HepG2 (cell line): ENCODE data around the gene MTMR8. TPM values are rescaled to one million over a fixed set of nuclear protein-coding genes. Genes with fewer than 3 reads are reported as not detected.
"Not testable (repeated sequence)": the region's sequence is repeated elsewhere in the genome, so short reads cannot be mapped to it uniquely, and the experiment has no call there.

Source experiments
- ATAC-seq: fragments of 200-7000 bp; cut with Tn5 transposase; 3 replicates; pipeline ENCODE4 v1.9.1; 2020; ENCODE audit warnings: mild to moderate bottlenecking, moderate library complexity
- BruUV-seq: library from RNA; stranded (reverse); fragments of 400-500 nt; replicated peaks from 2 replicates; lab custom pipeline; 2021; lab: Mats Ljungman, UMichigan
- CTCF ChIA-PET: fragments of 300-600 bp; formaldehyde crosslinking; extraction: SDS; loops from one replicate; lab custom pipeline; 2021; ENCODE audit warnings: low total read pairs, inconsistent platforms, low intra/inter-chr PET ratio; lab: Yijun Ruan, JAX
- POLR2A ChIA-PET: fragments of 350-600 bp; sonication (Branson Sonifier 250); formaldehyde crosslinking; loops from one replicate; lab custom pipeline; 2020; ENCODE audit warnings: antibody characterized with exemption, inconsistent platforms; lab: Yijun Ruan, JAX
- DNase-seq: peaks from one replicate; pipeline ENCODE4 v3.0.0-alpha.2; 2015; ENCODE audit warnings: low spot score
- FAIRE-seq: peaks from 3 replicates; lab custom pipeline; 2011; peaks lifted over from hg19 to GRCh38; lab: Jason Lieb, UNC
- H2AFZ ChIP-seq: one replicate; pipeline ENCODE4 v1.6.1; 2011; ENCODE audit warnings: low read length, inconsistent platforms
- H3K27ac ChIP-seq: fragments of 300-600 bp; 3 replicates; pipeline ENCODE4 v1.8.0; 2011; ENCODE audit warnings: mixed run types, mild to moderate bottlenecking, mixed read lengths, low read length, inconsistent platforms; ENCODE audit not compliant: insufficient read depth; ENCODE audit errors: extremely low read length
- H3K27me3 ChIP-seq, 2 experiments: fragments of 200-600 bp in 1 of 2; 2 replicates in 1 of 2; 3 replicates in 1 of 2; pipeline versions ENCODE4 v1.6.0 to v1.8.0; 2011; ENCODE audit warnings: low read length in 2 of 2, mild to moderate bottlenecking in 2 of 2, moderate library complexity in 2 of 2, inconsistent platforms in 1 of 2; ENCODE audit not compliant: insufficient read depth in 2 of 2, control insufficient read depth in 1 of 2
- H3K36me3 ChIP-seq, 2 experiments: fragments of 200-600 bp in 1 of 2; replicated peaks in 1 of 2; 2 replicates in 1 of 2; 3 replicates in 1 of 2; pipeline versions ENCODE4 v1.5.1 to v1.8.0; 2011; ENCODE audit warnings: low read length in 2 of 2, inconsistent platforms in 1 of 2; ENCODE audit not compliant: insufficient read depth in 2 of 2, control insufficient read depth in 1 of 2
- H3K4me1 ChIP-seq: 2 replicates; pipeline ENCODE4 v1.5.1; 2012; ENCODE audit warnings: low read length, inconsistent platforms; ENCODE audit not compliant: insufficient read depth
- H3K4me2 ChIP-seq: 2 replicates; pipeline ENCODE4 v1.6.0; 2011; ENCODE audit warnings: low read depth, low read length, inconsistent platforms
- H3K4me3 ChIP-seq, 3 experiments: fragments of 200-600 bp in 1 of 3; sonication (generic), shearing (Covaris generic) in 1 of 3; replicated peaks in 1 of 3; 2 replicates each; pipeline ENCODE4 v1.5.1; 2011 to 2016; ENCODE audit warnings: low read length in 3 of 3, inconsistent platforms in 2 of 3, low read depth in 2 of 3, mild to moderate bottlenecking in 2 of 3, control low read depth in 1 of 3, mixed read lengths in 1 of 3; ENCODE audit not compliant: insufficient read depth in 1 of 3
- H3K79me2 ChIP-seq: one replicate; pipeline ENCODE4 v1.6.1; 2011; ENCODE audit warnings: low read length, inconsistent platforms; ENCODE audit not compliant: insufficient read depth
- H3K9ac ChIP-seq: 2 replicates; pipeline ENCODE4 v1.6.0; 2011; ENCODE audit warnings: mild to moderate bottlenecking, low read depth, low read length, inconsistent platforms; ENCODE audit not compliant: insufficient read depth
- H3K9me3 ChIP-seq: 2 replicates; pipeline ENCODE4 v1.5.1; 2012; ENCODE audit warnings: mild to moderate bottlenecking, low read length
- H4K20me1 ChIP-seq: 2 replicates; pipeline ENCODE4 v1.6.0; 2011; ENCODE audit warnings: inconsistent platforms, mild to moderate bottlenecking, low read length, moderate library complexity; ENCODE audit not compliant: insufficient read depth
- KLF16 ChIP-seq, 2 experiments: sonication (generic) in 1 of 2; formaldehyde crosslinking in 1 of 2; IDR thresholded peaks; 2 replicates each; pipeline versions ENCODE4 v1.6.1 to v1.8.0; 2016 to 2023; ENCODE audit warnings: missing genetic modification reagents in 2 of 2, missing compliant biosample characterization in 1 of 2
- MAFF ChIP-seq: IDR thresholded peaks from 2 replicates; pipeline ENCODE4 v1.6.1; 2011; ENCODE audit warnings: low read depth, low read length, improper control_type of control experiment
- MAFK ChIP-seq, 2 experiments: IDR thresholded peaks in 1 of 2; conservative IDR thresholded peaks in 1 of 2; 2 replicates each; pipeline ENCODE4 v1.6.1; 2011; ENCODE audit warnings: improper control_type of control experiment in 2 of 2, low read length in 2 of 2
- ZNF737 ChIP-seq: sonication (generic); formaldehyde crosslinking; IDR thresholded peaks from 2 replicates; pipeline ENCODE4 v1.5.0; 2020; ENCODE audit warnings: missing genetic modification reagents, mild to moderate bottlenecking, borderline replicate concordance
- ZZZ3 ChIP-seq: sonication (generic); formaldehyde crosslinking; IDR thresholded peaks from 2 replicates; pipeline ENCODE4 v1.4.0; 2020; ENCODE audit warnings: missing genetic modification reagents, mild to moderate bottlenecking, borderline replicate concordance
- WGBS: methylation state at CpG from one replicate; pipeline ENCODE4 v1.1.6; 2017; ENCODE audit warnings: low lambda C conversion rate; 5-methylcytosine and 5-hydroxymethylcytosine counted together
- in situ Hi-C: cut with HindIII; loops from 2 replicates; pipeline ENCODE4 v1.10.0; 2017; ENCODE audit warnings: low pct_unique_long_range_greater_than_20kb; ENCODE audit not compliant: extremely low pct_ligation_motif_present
- intact Hi-C: fragments of 100-400 bp; cut with micrococcal nuclease; formaldehyde crosslinking; loops from one replicate; pipeline ENCODE4 v1.10.0; 2022; ENCODE audit not compliant: unreplicated experiment
- polyA plus RNA-seq, 8 experiments: library from polyadenylated mRNA; depleted of rRNA in 3 of 8; stranded (reverse) in 7 of 8; unstranded in 1 of 8; fragments of >200 nt; fragmentation: Illumina TruSeq in 4 of 8; extraction: Trizol in 4 of 8; gene quantifications; 2 replicates each; pipeline versions ENCODE4 v1.2.1 to v1.2.3, GENCODE V29; 2011 to 2016; ENCODE audit warnings: low read depth in 4 of 8, missing spikeins in 1 of 8, mixed read lengths in 1 of 8; ENCODE audit not compliant: insufficient read depth in 1 of 8
- total RNA-seq, 5 experiments: library from RNA; depleted of rRNA; stranded (reverse); fragments of >200 nt; fragmentation: Illumina TruSeq; extraction: Trizol; gene quantifications; 2 replicates each; pipeline ENCODE4 v1.2.3, GENCODE V29; 2016; ENCODE audit warnings: low read depth in 1 of 5
- TF ChIP-seq, protein P1 (sequence below): sonication (generic); formaldehyde crosslinking; conservative IDR thresholded peaks from 2 replicates; pipeline ENCODE4 v1.8.0; 2022; ENCODE audit warnings: low read depth, missing genetic modification reagents
- TF ChIP-seq, protein P2 (sequence below): IDR thresholded peaks from 2 replicates; pipeline ENCODE4 v1.6.1; 2016
- TF ChIP-seq, protein P3 (sequence below): sonication (generic); formaldehyde crosslinking; IDR thresholded peaks from 2 replicates; pipeline ENCODE4 v1.5.1; 2020; ENCODE audit warnings: missing genetic modification reagents, mild to moderate bottlenecking, borderline replicate concordance

The MTMR8 gene
- total and polyA plus RNA-seq, 2 of the 13 experiments (the other 11 are each of a cell fraction or from before 2014, with no cell fraction given): 0.31 TPM; not detected in 1

DNA sequence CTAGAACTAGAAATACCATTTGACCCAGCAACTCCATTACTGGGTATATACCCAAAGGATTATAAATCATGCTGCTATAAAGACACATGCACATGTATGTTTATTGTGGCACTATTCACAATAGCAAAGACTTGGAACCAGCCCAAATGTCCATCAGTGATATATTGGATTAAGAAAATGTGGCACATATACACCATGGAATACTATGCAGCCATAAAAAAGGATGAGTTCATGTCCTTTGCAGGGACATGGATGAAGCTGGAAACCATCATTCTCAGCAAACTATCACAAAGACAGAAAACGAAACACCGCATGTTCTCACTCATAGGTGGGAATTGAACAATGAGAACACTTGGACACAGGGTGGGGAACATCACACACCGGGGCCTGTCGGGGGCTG lies 14.5 kb upstream of the MTMR8 start:
- POLR2A ChIA-PET, CTCF ChIA-PET, DNase-seq, FAIRE-seq, H3K27ac ChIP-seq, H3K4me1 ChIP-seq, H3K4me2 ChIP-seq, in situ Hi-C loops, H3K27me3 ChIP-seq, BruUV-seq, ATAC-seq, H3K9me3 ChIP-seq, intact Hi-C loops, H3K4me3 ChIP-seq, H4K20me1 ChIP-seq, H2AFZ ChIP-seq, H3K9ac ChIP-seq, H3K79me2 ChIP-seq, H3K36me3 ChIP-seq: not testable (repeated sequence)
- WGBS: 31% methylated on average over 4 of the region's 4 CpGs

DNA sequence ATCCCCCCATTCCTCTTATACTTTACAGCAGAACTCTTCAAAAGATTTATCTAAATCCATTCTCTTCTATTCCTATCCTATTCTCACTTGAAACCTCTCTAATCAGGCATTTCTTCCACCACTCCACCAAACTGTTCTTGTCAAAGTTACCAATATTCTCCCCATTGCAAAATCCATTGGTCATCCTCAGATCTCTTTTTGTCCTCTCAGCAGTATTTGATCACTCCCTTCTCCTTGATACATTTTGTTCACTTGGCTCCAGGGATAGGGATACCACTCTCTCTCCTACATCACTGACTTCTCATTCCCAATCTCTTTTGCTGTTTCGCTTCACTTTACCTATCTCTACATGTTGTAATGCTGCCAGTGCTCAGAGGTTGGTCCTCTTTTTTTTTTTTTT lies 2.8 kb upstream of the MTMR8 start:
- in situ Hi-C loops: no loop called here
- intact Hi-C loops: no loop called here

DNA sequence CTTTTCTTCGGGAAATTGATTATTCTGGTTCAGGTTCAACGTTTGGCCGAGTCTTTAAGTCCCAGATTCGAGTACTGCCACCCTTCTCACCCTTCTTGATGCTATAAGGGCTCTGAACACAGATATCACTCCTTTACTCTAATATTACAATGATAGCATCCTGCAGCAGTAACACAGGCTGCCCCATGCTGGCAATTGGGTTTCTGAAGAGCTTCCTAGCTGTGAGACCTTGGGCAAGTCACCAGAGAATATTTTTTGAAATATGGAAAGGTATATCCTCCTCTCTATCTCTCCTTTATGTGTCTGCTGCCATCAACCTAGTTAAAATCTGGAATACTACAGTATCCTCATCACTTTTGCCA lies 297 bp upstream of the MTMR8 start:
- Histone ChIP-seq H3K27me3 (no peaks in the 10 kb centered on the region), H3K9me3 (no peaks in the 10 kb centered on the region), H3K4me3 (no peak overlapping the region), H3K36me3 (no peaks in the 10 kb centered on the region), H3K9ac (no peak overlapping the region), H4K20me1 (no peaks in the 10 kb centered on the region), H3K79me2 (no peaks in the 10 kb centered on the region), H3K4me1 (no peaks in the 10 kb centered on the region), H2AFZ (no peak overlapping the region), H3K4me2 (no peak overlapping the region), H3K27ac (no peak overlapping the region)
- POLR2A ChIA-PET: no interaction called here
- DNase-seq (no peak), FAIRE-seq (no peak), ATAC-seq (no peak)
- intact Hi-C loops (no loop called here), in situ Hi-C loops (no loop called here)
- CTCF ChIA-PET: no interaction called here
- WGBS: no CpG with 5 or more reads among the region's 4 CpGs
- BruUV-seq: no TSS peak
- no peak for TF ChIP-seq ZZZ3 (CRISPR knock-in tag)
- TF ChIP-seq, protein P1, sequence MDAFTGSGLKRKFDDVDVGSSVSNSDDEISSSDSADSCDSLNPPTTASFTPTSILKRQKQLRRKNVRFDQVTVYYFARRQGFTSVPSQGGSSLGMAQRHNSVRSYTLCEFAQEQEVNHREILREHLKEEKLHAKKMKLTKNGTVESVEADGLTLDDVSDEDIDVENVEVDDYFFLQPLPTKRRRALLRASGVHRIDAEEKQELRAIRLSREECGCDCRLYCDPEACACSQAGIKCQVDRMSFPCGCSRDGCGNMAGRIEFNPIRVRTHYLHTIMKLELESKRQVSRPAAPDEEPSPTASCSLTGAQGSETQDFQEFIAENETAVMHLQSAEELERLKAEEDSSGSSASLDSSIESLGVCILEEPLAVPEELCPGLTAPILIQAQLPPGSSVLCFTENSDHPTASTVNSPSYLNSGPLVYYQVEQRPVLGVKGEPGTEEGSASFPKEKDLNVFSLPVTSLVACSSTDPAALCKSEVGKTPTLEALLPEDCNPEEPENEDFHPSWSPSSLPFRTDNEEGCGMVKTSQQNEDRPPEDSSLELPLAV: no peak
- TF ChIP-seq, protein P2, sequence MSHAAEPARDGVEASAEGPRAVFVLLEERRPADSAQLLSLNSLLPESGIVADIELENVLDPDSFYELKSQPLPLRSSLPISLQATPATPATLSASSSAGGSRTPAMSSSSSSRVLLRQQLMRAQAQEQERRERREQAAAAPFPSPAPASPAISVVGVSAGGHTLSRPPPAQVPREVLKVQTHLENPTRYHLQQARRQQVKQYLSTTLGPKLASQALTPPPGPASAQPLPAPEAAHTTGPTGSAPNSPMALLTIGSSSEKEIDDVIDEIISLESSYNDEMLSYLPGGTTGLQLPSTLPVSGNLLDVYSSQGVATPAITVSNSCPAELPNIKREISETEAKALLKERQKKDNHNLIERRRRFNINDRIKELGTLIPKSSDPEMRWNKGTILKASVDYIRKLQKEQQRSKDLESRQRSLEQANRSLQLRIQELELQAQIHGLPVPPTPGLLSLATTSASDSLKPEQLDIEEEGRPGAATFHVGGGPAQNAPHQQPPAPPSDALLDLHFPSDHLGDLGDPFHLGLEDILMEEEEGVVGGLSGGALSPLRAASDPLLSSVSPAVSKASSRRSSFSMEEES (CRISPR knock-in tag): no peak
- TF ChIP-seq KLF16 (CRISPR knock-in tag; IDR thresholded peaks at IDR 0.05): no peak
- TF ChIP-seq, protein P3, sequence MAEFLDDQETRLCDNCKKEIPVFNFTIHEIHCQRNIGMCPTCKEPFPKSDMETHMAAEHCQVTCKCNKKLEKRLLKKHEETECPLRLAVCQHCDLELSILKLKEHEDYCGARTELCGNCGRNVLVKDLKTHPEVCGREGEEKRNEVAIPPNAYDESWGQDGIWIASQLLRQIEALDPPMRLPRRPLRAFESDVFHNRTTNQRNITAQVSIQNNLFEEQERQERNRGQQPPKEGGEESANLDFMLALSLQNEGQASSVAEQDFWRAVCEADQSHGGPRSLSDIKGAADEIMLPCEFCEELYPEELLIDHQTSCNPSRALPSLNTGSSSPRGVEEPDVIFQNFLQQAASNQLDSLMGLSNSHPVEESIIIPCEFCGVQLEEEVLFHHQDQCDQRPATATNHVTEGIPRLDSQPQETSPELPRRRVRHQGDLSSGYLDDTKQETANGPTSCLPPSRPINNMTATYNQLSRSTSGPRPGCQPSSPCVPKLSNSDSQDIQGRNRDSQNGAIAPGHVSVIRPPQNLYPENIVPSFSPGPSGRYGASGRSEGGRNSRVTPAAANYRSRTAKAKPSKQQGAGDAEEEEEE (CRISPR knock-in tag): no peak

More for the DNA sequence above, 2.8 kb upstream of the MTMR8 start:
- H3K4me3 ChIP-seq: no peak overlapping the region
- no peak overlapping the region for H2AFZ ChIP-seq
- ATAC-seq: no peak
- no peak overlapping the region for H3K27ac ChIP-seq
- CTCF ChIA-PET: no interaction called here
- no peak overlapping the region for H3K9ac ChIP-seq
- FAIRE-seq: no peak
- TF ChIP-seq ZNF737 (no peak), MAFF (peak; percentile 37; the same call in 1 of the 2 replicates), MAFK (conservative IDR thresholded peaks at IDR 0.05 in 1 of 2, IDR thresholded peaks at IDR 0.05 in 1 of 2; ENCODE audit: low read length in 2 of 2) (peak; percentile 4 to 35; a peak in 2 of 4 replicates)
- no peaks in the 10 kb centered on the region for H3K27me3 ChIP-seq
- no peak overlapping the region for H3K4me2 ChIP-seq
- no peaks in the 10 kb centered on the region for H3K9me3 ChIP-seq
- WGBS: 54% methylated on average over 1 of the region's 1 CpG
- H4K20me1 ChIP-seq: no peaks in the 10 kb centered on the region
- DNase-seq: no peak
- POLR2A ChIA-PET: no interaction called here
- no TSS peak for BruUV-seq
- no peaks in the 10 kb centered on the region for H3K36me3 ChIP-seq
- no peaks in the 10 kb centered on the region for H3K4me1 ChIP-seq
- no peaks in the 10 kb centered on the region for H3K79me2 ChIP-seq
